Measurements from ENCODE around the gene OVCA2.

- no peak for TF ChIP-seq CREB1 (IDR thresholded peaks at IDR 0.05; ENCODE audit: low read depth)
- no peak for TF ChIP-seq TEAD4 (IDR thresholded peaks at IDR 0.05)
These were observed 17.9 kb upstream of the OVCA2 start for GRCh38 chr17:2023692-2024571.

All from Ishikawa (cell line).